Ishikawa (cell line): ENCODE results near the gene APOBEC3A.
A peak's percentile ranks its signal among the peaks of the same experiment; 100 is the strongest.

Experiments used
- CEBPB ChIP-seq: IDR thresholded peaks from 2 replicates; pipeline ENCODE4 v1.6.1; 2012
- CREB1 ChIP-seq: IDR thresholded peaks from 2 replicates; pipeline ENCODE4 v1.6.1; 2012; ENCODE audit warnings: low read depth
- EGR1 ChIP-seq: IDR thresholded peaks from 2 replicates; pipeline ENCODE4 v1.6.1; 2012
- EP300 ChIP-seq: IDR thresholded peaks from 2 replicates; pipeline ENCODE4 v1.6.1; 2012; ENCODE audit warnings: borderline replicate concordance
- FOXM1 ChIP-seq: IDR thresholded peaks from 2 replicates; pipeline ENCODE4 v1.6.1; 2012; ENCODE audit warnings: low read depth, borderline replicate concordance
- NFIC ChIP-seq: IDR thresholded peaks from 2 replicates; pipeline ENCODE4 v1.6.1; 2012
- RAD21 ChIP-seq: IDR thresholded peaks from 2 replicates; pipeline ENCODE4 v1.6.1; 2012; ENCODE audit warnings: low read depth
- TAF1 ChIP-seq: IDR thresholded peaks from 2 replicates; pipeline ENCODE4 v1.6.1; 2012; ENCODE audit warnings: low read depth, mild to moderate bottlenecking
- TCF12 ChIP-seq: IDR thresholded peaks from 2 replicates; pipeline ENCODE4 v1.6.1; 2012; ENCODE audit warnings: low read depth
- TEAD4 ChIP-seq: IDR thresholded peaks from 2 replicates; pipeline ENCODE4 v1.6.1; 2012
- YY1 ChIP-seq: IDR thresholded peaks from 2 replicates; pipeline ENCODE4 v1.6.1; 2012; ENCODE audit warnings: low read depth
- ZBTB7A ChIP-seq: IDR thresholded peaks from 2 replicates; pipeline ENCODE4 v1.6.1; 2012; ENCODE audit warnings: low read depth
- TF ChIP-seq, protein P1 (sequence below): IDR thresholded peaks from 2 replicates; pipeline ENCODE4 v1.6.1; 2012
- TF ChIP-seq, protein P2 (sequence below): IDR thresholded peaks from 2 replicates; pipeline ENCODE4 v1.6.1; 2012
- TF ChIP-seq, protein P3 (sequence below): IDR thresholded peaks from 2 replicates; pipeline ENCODE4 v1.6.1; 2012; ENCODE audit warnings: low read depth, mild to moderate bottlenecking

APOBEC3A gene

DNA sequence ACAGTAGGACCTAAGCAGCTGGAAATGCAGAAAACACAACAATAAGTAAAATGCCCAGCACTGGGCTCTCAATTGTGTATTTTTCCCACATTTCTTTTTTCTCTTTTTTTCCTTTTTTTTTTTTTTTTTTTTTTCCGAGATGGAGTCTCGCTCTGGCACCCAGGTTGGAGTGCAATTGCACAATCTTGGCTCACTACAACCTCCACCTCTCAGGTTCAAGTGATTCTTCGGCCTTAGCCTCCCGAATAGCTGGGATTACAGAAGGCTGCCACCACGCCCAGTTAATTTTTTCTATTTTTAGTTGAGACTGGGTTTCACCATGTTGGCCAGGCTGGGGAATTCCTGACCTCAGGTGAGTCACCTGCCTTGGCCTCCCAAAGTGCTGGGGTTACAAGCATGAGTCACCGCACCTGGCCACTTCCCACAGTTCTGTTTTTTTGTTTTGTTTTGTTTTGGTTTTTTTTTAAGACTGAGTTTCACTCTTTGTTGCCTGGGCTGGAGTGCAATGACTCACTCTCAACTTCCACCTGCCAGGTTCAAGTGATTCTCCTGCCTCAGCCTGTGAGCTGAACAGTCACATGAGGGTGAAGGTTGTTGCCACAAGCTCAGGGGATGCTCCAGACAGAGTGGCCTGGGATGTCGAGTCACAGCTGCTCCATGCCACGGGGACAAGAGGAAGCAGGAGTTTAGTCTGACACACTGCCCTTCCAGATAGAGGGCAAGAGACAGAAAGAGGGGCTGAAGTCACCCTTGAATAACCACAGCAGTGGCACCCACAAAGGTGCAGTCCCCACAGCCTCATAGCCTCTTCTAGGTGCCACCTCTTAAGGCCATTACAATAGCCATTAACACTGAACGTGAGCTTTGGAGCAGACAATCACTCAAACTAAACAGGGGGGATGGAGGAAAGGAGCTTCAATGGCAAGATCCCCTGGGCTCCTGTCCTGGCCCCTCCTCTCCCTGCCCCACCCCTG is 27.7 kb downstream of the APOBEC3A start:
- TF ChIP-seq NFIC: peak; percentile 95
- TF ChIP-seq EP300: peak; percentile 91
- peak; percentile 10; the same call in 1 of the 2 replicates for TF ChIP-seq RAD21
- TF ChIP-seq, protein P1, sequence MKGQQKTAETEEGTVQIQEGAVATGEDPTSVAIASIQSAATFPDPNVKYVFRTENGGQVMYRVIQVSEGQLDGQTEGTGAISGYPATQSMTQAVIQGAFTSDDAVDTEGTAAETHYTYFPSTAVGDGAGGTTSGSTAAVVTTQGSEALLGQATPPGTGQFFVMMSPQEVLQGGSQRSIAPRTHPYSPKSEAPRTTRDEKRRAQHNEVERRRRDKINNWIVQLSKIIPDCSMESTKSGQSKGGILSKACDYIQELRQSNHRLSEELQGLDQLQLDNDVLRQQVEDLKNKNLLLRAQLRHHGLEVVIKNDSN: peak; percentile 68; the same call in 1 of the 2 replicates
- peak; percentile 97 for TF ChIP-seq TEAD4
- TF ChIP-seq CEBPB: peak; percentile 97
- peak; percentile 54 for TF ChIP-seq YY1
- TF ChIP-seq, protein P2, sequence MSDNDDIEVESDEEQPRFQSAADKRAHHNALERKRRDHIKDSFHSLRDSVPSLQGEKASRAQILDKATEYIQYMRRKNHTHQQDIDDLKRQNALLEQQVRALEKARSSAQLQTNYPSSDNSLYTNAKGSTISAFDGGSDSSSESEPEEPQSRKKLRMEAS: peak; percentile 81
- TF ChIP-seq TCF12: peak; percentile 98
- peak; percentile 87 for TF ChIP-seq FOXM1

DNA sequence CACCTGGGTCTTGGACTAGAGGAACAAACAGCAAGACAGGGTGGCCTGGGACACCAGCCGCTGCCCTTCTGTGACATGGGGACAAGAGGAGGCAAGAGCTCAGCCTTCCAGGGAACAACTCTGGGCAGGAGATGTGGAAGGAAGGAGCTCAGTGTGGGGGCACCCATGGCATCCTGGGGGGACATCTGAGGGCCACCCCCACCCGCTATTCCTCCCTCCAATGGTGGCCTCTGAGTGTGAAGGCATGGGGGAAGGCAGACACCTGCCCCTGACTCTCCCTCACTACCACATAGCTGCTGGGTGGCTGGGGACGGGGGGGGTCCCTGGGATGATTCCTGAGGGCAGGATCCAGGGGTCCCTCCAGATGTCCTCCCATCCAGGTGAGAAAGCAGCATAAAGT is 29.2 kb downstream of the APOBEC3A start:
- TF ChIP-seq, protein P3, sequence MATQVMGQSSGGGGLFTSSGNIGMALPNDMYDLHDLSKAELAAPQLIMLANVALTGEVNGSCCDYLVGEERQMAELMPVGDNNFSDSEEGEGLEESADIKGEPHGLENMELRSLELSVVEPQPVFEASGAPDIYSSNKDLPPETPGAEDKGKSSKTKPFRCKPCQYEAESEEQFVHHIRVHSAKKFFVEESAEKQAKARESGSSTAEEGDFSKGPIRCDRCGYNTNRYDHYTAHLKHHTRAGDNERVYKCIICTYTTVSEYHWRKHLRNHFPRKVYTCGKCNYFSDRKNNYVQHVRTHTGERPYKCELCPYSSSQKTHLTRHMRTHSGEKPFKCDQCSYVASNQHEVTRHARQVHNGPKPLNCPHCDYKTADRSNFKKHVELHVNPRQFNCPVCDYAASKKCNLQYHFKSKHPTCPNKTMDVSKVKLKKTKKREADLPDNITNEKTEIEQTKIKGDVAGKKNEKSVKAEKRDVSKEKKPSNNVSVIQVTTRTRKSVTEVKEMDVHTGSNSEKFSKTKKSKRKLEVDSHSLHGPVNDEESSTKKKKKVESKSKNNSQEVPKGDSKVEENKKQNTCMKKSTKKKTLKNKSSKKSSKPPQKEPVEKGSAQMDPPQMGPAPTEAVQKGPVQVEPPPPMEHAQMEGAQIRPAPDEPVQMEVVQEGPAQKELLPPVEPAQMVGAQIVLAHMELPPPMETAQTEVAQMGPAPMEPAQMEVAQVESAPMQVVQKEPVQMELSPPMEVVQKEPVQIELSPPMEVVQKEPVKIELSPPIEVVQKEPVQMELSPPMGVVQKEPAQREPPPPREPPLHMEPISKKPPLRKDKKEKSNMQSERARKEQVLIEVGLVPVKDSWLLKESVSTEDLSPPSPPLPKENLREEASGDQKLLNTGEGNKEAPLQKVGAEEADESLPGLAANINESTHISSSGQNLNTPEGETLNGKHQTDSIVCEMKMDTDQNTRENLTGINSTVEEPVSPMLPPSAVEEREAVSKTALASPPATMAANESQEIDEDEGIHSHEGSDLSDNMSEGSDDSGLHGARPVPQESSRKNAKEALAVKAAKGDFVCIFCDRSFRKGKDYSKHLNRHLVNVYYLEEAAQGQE: no peak
- TF ChIP-seq EP300: no peak
- no peak for TF ChIP-seq NFIC
- TF ChIP-seq TAF1: no peak
- TF ChIP-seq RAD21: no peak
- no peak for TF ChIP-seq YY1
- TF ChIP-seq EGR1: no peak
- TF ChIP-seq, protein P2: no peak
- TF ChIP-seq CEBPB: no peak
- no peak for TF ChIP-seq FOXM1
- no peak for TF ChIP-seq TCF12

DNA sequence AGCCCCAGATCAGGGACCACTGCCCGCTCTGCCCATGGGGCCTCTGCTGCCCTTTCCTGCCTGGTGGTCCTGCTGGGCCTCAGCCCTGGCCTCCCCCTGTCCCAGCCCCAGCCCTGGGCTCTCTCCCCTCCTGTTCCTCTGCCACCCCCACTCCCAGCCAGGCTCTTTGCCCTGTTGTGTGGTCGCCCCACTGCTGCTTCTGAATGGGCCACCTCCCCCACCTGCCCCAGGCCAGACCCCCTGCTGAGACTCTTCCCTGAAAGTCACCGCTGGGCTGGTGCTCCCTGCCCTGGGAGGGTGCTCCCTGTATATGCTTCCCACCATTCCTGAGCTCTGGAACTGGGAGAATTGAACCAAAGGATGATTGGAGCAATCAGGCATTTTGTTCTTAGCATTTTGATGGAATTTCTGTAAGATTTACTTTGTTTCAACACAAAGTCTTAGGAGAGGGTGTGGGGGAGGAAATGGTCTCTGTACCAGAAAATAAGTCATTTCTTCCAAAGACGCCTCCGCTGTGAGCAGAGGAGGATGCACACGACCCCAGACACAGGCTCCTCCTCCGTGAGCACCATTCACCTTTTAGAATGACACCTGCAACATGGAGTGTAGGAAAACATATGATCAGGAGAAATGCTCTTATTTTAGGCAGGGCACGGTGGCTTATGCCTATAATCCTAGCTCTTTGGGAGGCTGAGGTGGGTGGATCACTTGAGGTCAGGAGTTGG is 29.9 kb downstream of the APOBEC3A start:
- TF ChIP-seq, protein P2: no peak
- no peak for TF ChIP-seq RAD21
- no peak for TF ChIP-seq NFIC
- TF ChIP-seq EGR1: no peak
- TF ChIP-seq EP300: no peak
- TF ChIP-seq, protein P3: no peak
- TF ChIP-seq FOXM1: no peak
- TF ChIP-seq YY1: no peak
- no peak for TF ChIP-seq TEAD4
- no peak for TF ChIP-seq CEBPB
- no peak for TF ChIP-seq ZBTB7A
- TF ChIP-seq TAF1: no peak
- TF ChIP-seq, protein P1: no peak
- no peak for TF ChIP-seq CREB1
- TF ChIP-seq TCF12: no peak

DNA sequence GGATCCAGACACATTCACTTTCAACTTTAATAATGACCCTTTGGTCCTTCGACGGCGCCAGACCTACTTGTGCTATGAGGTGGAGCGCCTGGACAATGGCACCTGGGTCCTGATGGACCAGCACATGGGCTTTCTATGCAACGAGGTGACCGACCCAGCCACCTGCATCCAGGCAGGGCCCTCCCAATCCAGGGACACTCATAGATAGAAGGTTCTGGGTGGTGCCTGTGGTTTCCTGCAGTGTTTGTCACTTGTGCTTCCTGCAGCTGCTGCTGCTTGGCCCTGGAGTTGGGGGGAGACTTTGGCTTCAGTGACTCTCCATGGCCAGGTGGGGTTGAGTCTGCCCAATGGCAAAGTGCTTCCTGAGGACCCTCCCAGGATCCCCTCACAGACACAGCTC is 32.1 kb downstream of the APOBEC3A start:
- TF ChIP-seq EP300 (no peak), RAD21 (no peak), YY1 (no peak), EGR1 (no peak), TAF1 (no peak), TEAD4 (no peak), FOXM1 (no peak), ZBTB7A (no peak), NFIC (no peak), CEBPB (no peak), CREB1 (no peak), TCF12 (no peak)
- TF ChIP-seq, protein P3: no peak
- TF ChIP-seq, protein P2: no peak
- TF ChIP-seq, protein P1: no peak
